Measurements from ENCODE around the gene TTC6.

TTC6 gene

DNA sequence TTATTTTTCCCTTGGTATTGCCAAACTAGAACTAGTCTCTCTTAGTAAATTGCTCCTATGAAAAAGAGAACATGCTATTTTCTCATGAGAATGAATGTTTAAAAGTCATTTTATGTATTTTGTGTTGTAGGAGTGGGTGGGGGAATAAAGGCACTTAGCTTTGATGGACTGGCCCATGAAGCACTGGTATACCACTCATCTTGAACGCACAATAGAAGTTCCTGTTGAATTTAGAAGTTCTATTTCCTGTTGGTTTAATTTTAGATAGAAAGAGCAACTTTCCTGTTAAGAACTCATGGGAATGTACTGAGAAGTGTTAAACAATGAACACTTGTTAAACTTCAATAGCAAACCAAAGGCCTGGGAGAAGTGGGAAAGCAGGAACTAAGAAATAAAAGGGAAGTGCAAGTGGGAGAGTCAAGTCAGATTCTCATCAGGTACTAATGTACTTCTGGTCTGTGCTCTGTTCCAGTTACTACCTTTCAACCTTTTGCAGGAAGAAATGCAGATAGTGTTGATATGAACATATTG, 23.1 kb downstream of the TTC6 start:
- no peak for DNase-seq (ENCODE audit: low read depth)
- no peak for TF ChIP-seq MYC (IDR thresholded peaks at IDR 0.05; ENCODE audit: low read depth, low read length)
- TF ChIP-seq, protein P1, sequence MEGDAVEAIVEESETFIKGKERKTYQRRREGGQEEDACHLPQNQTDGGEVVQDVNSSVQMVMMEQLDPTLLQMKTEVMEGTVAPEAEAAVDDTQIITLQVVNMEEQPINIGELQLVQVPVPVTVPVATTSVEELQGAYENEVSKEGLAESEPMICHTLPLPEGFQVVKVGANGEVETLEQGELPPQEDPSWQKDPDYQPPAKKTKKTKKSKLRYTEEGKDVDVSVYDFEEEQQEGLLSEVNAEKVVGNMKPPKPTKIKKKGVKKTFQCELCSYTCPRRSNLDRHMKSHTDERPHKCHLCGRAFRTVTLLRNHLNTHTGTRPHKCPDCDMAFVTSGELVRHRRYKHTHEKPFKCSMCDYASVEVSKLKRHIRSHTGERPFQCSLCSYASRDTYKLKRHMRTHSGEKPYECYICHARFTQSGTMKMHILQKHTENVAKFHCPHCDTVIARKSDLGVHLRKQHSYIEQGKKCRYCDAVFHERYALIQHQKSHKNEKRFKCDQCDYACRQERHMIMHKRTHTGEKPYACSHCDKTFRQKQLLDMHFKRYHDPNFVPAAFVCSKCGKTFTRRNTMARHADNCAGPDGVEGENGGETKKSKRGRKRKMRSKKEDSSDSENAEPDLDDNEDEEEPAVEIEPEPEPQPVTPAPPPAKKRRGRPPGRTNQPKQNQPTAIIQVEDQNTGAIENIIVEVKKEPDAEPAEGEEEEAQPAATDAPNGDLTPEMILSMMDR (IDR thresholded peaks at IDR 0.05; ENCODE audit: low read depth, low read length), result no peak
- TF ChIP-seq POLR2A (IDR thresholded peaks at IDR 0.05; ENCODE audit: extremely low read depth, insufficient read length), result no peak
- TF ChIP-seq, protein P2, sequence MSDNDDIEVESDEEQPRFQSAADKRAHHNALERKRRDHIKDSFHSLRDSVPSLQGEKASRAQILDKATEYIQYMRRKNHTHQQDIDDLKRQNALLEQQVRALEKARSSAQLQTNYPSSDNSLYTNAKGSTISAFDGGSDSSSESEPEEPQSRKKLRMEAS (IDR thresholded peaks at IDR 0.05; ENCODE audit: low read depth, low read length), result no peak

DNA sequence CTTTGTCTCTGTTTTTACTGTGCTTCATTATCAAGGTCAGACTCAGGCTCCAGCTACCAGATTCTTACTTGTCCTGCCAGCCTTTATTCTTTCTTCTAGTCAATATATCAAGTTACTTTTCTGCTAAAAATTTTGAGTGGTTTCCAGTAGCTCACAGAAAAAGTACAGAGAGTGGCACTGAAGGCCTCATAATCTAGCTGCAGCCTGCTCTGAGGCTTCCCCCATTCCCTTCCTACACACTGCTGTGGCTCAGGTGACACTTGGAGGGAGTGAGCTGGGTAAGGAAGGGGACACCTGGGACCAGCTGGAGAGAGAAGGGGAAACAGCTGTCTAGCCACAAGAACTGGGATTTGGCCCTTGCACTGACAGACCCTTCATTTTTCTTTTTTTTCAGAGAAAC, 25.4 kb downstream of the TTC6 start:
- no peak for DNase-seq (ENCODE audit: low read depth)
- TF ChIP-seq, protein P2 (IDR thresholded peaks at IDR 0.05; ENCODE audit: low read depth, low read length), result no peak
- no peak for TF ChIP-seq MYC (IDR thresholded peaks at IDR 0.05; ENCODE audit: low read depth, low read length)
- TF ChIP-seq, protein P1 (IDR thresholded peaks at IDR 0.05; ENCODE audit: low read depth, low read length), result no peak
- TF ChIP-seq POLR2A (IDR thresholded peaks at IDR 0.05; ENCODE audit: extremely low read depth, insufficient read length), result no peak
- no peak overlapping the region for H3K4me3 ChIP-seq (ENCODE audit: low read depth, low read length)

More for the DNA sequence above, 23.1 kb downstream of the TTC6 start:
- H3K4me3 ChIP-seq (ENCODE audit: low read depth, low read length), result no peak overlapping the region

DNA sequence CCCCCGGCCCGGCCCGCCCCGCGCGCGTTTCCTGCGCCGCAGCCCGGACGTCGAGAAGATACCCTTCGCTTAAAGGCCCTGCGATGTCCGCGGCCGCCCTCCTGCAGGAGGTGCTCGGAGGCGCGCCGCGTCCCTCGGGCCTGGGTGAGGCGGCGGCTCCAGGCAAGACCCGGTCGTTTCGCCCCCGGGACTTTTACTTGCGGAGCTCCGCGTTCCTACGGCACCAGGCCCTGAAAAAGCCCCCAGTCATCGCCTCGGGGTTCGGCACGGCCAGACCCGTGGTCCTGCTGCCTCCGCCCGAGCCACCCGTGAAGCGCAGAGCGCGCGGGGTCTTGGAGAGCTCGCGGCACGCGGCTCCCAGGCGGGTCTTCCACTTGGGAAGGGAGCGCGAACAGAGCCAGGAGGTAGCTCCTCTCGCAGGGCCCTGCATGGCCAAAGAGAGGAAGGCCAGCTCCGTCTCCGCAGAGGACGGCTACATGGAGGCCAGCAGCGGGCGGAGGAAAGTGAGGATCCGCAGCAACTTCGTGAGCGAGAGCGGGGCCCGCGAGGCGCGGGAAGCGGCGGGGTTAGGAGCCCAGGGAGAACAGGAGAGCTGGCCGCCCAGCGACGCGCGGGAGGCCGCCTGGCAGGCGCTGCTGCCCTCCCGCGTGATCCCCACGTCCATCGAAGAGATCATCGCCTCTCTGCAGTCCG, 26.9 kb downstream of the TTC6 start:
- DNase-seq (ENCODE audit: low read depth), result no peak
- H3K4me3 ChIP-seq (ENCODE audit: low read depth, low read length), result no peak overlapping the region

DNA sequence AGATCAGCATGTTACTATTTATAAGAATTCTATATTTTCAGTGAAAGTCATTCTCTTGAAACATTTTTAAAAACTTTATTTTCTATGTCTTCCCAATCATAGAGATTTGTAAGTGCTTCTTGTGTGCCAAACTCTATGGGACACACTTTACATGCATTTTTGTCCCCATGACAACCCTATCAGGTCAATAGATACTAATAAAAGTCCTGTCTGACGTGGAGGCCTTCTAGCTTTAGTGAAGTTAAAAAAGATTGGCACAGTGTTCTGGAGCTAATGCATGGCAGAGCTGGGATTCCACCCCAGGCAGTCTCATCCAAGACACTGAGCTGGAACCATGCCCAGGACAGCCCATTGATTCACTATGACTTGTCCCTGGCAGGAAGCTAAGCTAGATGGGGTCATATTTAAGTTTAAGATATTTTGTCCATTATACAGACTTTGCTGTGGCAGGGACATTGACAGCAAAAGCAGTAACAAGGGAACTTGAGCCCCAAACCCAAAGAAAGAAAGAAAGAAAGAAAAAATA, 28.1 kb downstream of the TTC6 start:
- no peak overlapping the region for H3K4me3 ChIP-seq (ENCODE audit: low read depth, low read length)
- TF ChIP-seq POLR2A (IDR thresholded peaks at IDR 0.05; ENCODE audit: extremely low read depth, insufficient read length), result no peak
- TF ChIP-seq, protein P1 (IDR thresholded peaks at IDR 0.05; ENCODE audit: low read depth, low read length), result no peak
- TF ChIP-seq, protein P2 (IDR thresholded peaks at IDR 0.05; ENCODE audit: low read depth, low read length), result no peak
- DNase-seq (ENCODE audit: low read depth), result no peak

More for the DNA sequence above, 26.9 kb downstream of the TTC6 start:
- TF ChIP-seq, protein P2 (IDR thresholded peaks at IDR 0.05; ENCODE audit: low read depth, low read length), result no peak
- no peak for TF ChIP-seq MYC (IDR thresholded peaks at IDR 0.05; ENCODE audit: low read depth, low read length)
- no peak for TF ChIP-seq POLR2A (IDR thresholded peaks at IDR 0.05; ENCODE audit: extremely low read depth, insufficient read length)
- TF ChIP-seq, protein P1 (IDR thresholded peaks at IDR 0.05; ENCODE audit: low read depth, low read length), result no peak

DNA sequence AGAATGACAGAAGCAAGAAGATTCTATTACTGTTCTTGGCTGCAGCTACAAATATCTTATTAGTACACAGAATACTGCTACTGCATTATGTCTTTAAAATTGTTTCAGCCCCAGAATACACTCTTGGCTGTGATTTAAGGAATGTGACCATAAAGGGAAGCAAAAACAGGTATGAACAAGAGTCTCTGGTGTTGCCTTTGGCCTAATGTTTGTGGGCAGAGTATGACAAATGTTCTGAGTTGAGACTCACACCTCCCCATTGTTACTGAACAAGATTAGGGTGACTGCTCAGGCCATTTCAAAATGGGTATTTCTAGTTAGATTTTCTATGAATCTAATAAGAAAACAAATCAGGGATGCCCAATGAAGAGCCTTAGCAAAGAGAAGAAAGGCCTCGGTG, 28.5 kb downstream of the TTC6 start:
- TF ChIP-seq, protein P1 (IDR thresholded peaks at IDR 0.05; ENCODE audit: low read depth, low read length), result no peak
- TF ChIP-seq POLR2A (IDR thresholded peaks at IDR 0.05; ENCODE audit: extremely low read depth, insufficient read length), result no peak
- TF ChIP-seq MYC (IDR thresholded peaks at IDR 0.05; ENCODE audit: low read depth, low read length), result no peak
- TF ChIP-seq, protein P2 (IDR thresholded peaks at IDR 0.05; ENCODE audit: low read depth, low read length), result no peak
- no peak for DNase-seq (ENCODE audit: low read depth)
- H3K4me3 ChIP-seq (ENCODE audit: low read depth, low read length), result no peak overlapping the region
